PC-3 (cell line): ENCODE results near the gene PAIP2. TPM values are rescaled to one million over a fixed set of nuclear protein-coding genes. Genes with fewer than 3 reads are reported as not detected.

Source experiments
- ATAC-seq: fragments of 200-7000 bp; cut with Tn5 transposase; 2 replicates; pipeline ENCODE4 v1.9.1; 2020; ENCODE audit warnings: mild to moderate bottlenecking, moderate library complexity
- BruUV-seq: library from RNA; stranded (reverse); fragments of 400-500 nt; replicated peaks from 2 replicates; lab custom pipeline; 2021; lab: Mats Ljungman, UMichigan
- CTCF ChIA-PET: fragments of 300-600 bp; sonication (Branson Sonifier 250); formaldehyde crosslinking; loops from one replicate; lab custom pipeline; 2022; ENCODE audit warnings: antibody characterized with exemption; lab: Charles Lee
- POLR2A ChIA-PET: fragments of 300-600 bp; sonication (Branson Sonifier 250); formaldehyde crosslinking; loops from one replicate; lab custom pipeline; 2022; ENCODE audit warnings: antibody characterized with exemption; ENCODE audit not compliant: unreplicated experiment; lab: Charles Lee
- DNase-seq: peaks from one replicate; pipeline ENCODE4 v3.0.0-alpha.2; 2015
- H2AFZ ChIP-seq: fragments of 300-600 bp; sonication (generic); 2 replicates; pipeline ENCODE4 v1.6.0; 2016; ENCODE audit warnings: antibody characterized with exemption, low read length
- H3F3A ChIP-seq: fragments of 300-600 bp; sonication (generic); one replicate; pipeline ENCODE4 v1.6.0; 2017; ENCODE audit warnings: antibody characterized with exemption, low read length, control low read depth, mild to moderate bottlenecking; ENCODE audit not compliant: unreplicated experiment
- H3K27ac ChIP-seq: fragments of 300-600 bp; sonication (generic); 2 replicates; pipeline ENCODE4 v1.5.1; 2016; ENCODE audit warnings: mild to moderate bottlenecking, low read length
- H3K27me3 ChIP-seq: fragments of 300-600 bp; sonication (generic); 2 replicates; pipeline ENCODE4 v1.6.1; 2016; ENCODE audit warnings: low read length, mixed read lengths
- H3K36me3 ChIP-seq: fragments of 300-600 bp; sonication (generic); 2 replicates; pipeline ENCODE4 v1.6.1; 2016; ENCODE audit warnings: low read depth, mixed run types, low read length, mixed read lengths
- H3K4me1 ChIP-seq: fragments of 300-600 bp; sonication (generic); 2 replicates; pipeline ENCODE4 v1.5.1; 2016; ENCODE audit warnings: low read length; ENCODE audit not compliant: insufficient read depth
- H3K4me2 ChIP-seq: fragments of 300-600 bp; sonication (generic); 2 replicates; pipeline ENCODE4 v1.6.0; 2016; ENCODE audit warnings: low read length
- H3K4me3 ChIP-seq: fragments of 300-600 bp; sonication (generic); 2 replicates; pipeline ENCODE4 v1.5.1; 2016; ENCODE audit warnings: mild to moderate bottlenecking, low read length, mixed read lengths
- H3K79me2 ChIP-seq: fragments of 300-600 bp; sonication (generic); 2 replicates; pipeline ENCODE4 v1.6.1; 2017; ENCODE audit warnings: low read length, mixed read lengths
- H3K9ac ChIP-seq: fragments of 300-600 bp; sonication (generic); 2 replicates; pipeline ENCODE4 v1.6.0; 2016; ENCODE audit warnings: mild to moderate bottlenecking, low read length
- H3K9me2 ChIP-seq: fragments of 300-600 bp; sonication (generic); replicated peaks from 2 replicates; pipeline ENCODE4 v1.6.1; 2016; ENCODE audit warnings: mixed run types, low read length, mixed read lengths
- H3K9me3 ChIP-seq: fragments of 300-600 bp; sonication (generic); 2 replicates; pipeline ENCODE4 v1.6.1; 2016; ENCODE audit warnings: low read length, mixed read lengths
- H4K20me1 ChIP-seq: fragments of 300-600 bp; sonication (generic); 2 replicates; pipeline ENCODE4 v1.6.1; 2016; ENCODE audit warnings: low read length, mixed read lengths
- CTCF ChIP-seq: fragments of 300-600 bp; sonication (generic); conservative IDR thresholded peaks from 2 replicates; pipeline ENCODE4 v1.5.1; 2017; ENCODE audit warnings: antibody characterized with exemption, low read depth, mild to moderate bottlenecking, low read length
- EZH2 ChIP-seq: fragments of 300-600 bp; sonication (generic); IDR thresholded peaks from one replicate; pipeline ENCODE4 v1.6.1; 2017; ENCODE audit warnings: antibody characterized with exemption, mild to moderate bottlenecking, low read length; ENCODE audit not compliant: unreplicated experiment
- EZH2phosphoT487 ChIP-seq: fragments of 300-600 bp; sonication (generic); IDR thresholded peaks from 2 replicates; pipeline ENCODE4 v1.6.1; 2018; ENCODE audit warnings: mild to moderate bottlenecking, antibody characterized with exemption, low read length, borderline replicate concordance
- intact Hi-C: fragments of 100-400 bp; cut with micrococcal nuclease; formaldehyde crosslinking; loops from 2 replicates; pipeline ENCODE4 v1.9.0; 2023
- total RNA-seq: library from RNA; depleted of rRNA; stranded (reverse); fragments of >200 nt; gene quantifications from 2 replicates; pipeline ENCODE4 v1.2.3, GENCODE V29; 2014

The PAIP2 gene
- total RNA-seq, 1 experiment from 2014 or later: 35.1 TPM

GRCh38 chr5:139297439-139298133 is 44.1 kb upstream of the PAIP2 start:
- ChIA-PET POLR2A (no interaction called here), CTCF (no interaction called here)
- DNase-seq (no peak), ATAC-seq (no peak)
- Histone ChIP-seq H3K9ac (no peak overlapping the region), H3K36me3 (0 out of 2 replicates have a peak, but pooled peaks cover 8% of the 10 kb centered on the region), H3K79me2 (peaks cover 96% of the 10 kb centered on the region), H3K4me2 (peak overlapping the region; percentile 85; the same call in 1 of the 2 replicates), H3K9me2 (no peaks in the 10 kb centered on the region), H3K4me3 (no peak overlapping the region), H2AFZ (no peak overlapping the region), H4K20me1 (peaks cover 82% of the 10 kb centered on the region), H3K4me1 (peaks cover 21% of the 10 kb centered on the region; the same call in 1 of the 2 replicates), H3K27ac (no peak overlapping the region), H3K27me3 (no peaks in the 10 kb centered on the region), H3F3A (no peaks in the 10 kb centered on the region), H3K9me3 (no peaks in the 10 kb centered on the region)
- TF ChIP-seq EZH2 (no peak), CTCF (no peak), EZH2phosphoT487 (no peak)
- intact Hi-C loops: no loop called here
- no TSS peak for BruUV-seq

GRCh38 chr5:139298242-139298641 is 43.4 kb upstream of the PAIP2 start:
- Histone ChIP-seq H3F3A (no peaks in the 10 kb centered on the region), H3K4me1 (peaks cover 21% of the 10 kb centered on the region; the same call in 1 of the 2 replicates), H3K9ac (no peak overlapping the region), H3K79me2 (peaks cover 99% of the 10 kb centered on the region), H2AFZ (no peak overlapping the region), H3K9me3 (no peaks in the 10 kb centered on the region), H3K27ac (no peak overlapping the region), H3K27me3 (no peaks in the 10 kb centered on the region), H3K4me2 (no peak overlapping the region), H3K4me3 (no peak overlapping the region), H3K36me3 (0 out of 2 replicates have a peak, but pooled peaks cover 8% of the 10 kb centered on the region), H3K9me2 (no peaks in the 10 kb centered on the region), H4K20me1 (peaks cover 88% of the 10 kb centered on the region)
- ATAC-seq (no peak), DNase-seq (no peak)
- BruUV-seq: no TSS peak
- ChIA-PET POLR2A (no interaction called here), CTCF (no interaction called here)
- intact Hi-C loops: no loop called here
- TF ChIP-seq EZH2 (no peak), EZH2phosphoT487 (no peak), CTCF (no peak)

- intact Hi-C loops: no loop called here
- H2AFZ ChIP-seq: no peak overlapping the region
- peaks cover 21% of the 10 kb centered on the region; the same call in 1 of the 2 replicates for H3K4me1 ChIP-seq
- no peaks in the 10 kb centered on the region for H3F3A ChIP-seq
- H3K27ac ChIP-seq: no peak overlapping the region
- ATAC-seq: no peak
- H3K79me2 ChIP-seq: peaks cover 100% of the 10 kb centered on the region
- TF ChIP-seq EZH2: no peak
- no peak for TF ChIP-seq EZH2phosphoT487
- TF ChIP-seq CTCF: no peak
- POLR2A ChIA-PET: no interaction called here
- H3K36me3 ChIP-seq: 0 out of 2 replicates have a peak, but pooled peaks cover 8% of the 10 kb centered on the region
- H3K4me3 ChIP-seq: no peak overlapping the region
- no peaks in the 10 kb centered on the region for H3K9me3 ChIP-seq
- no peak overlapping the region for H3K4me2 ChIP-seq
- peaks cover 99% of the 10 kb centered on the region for H4K20me1 ChIP-seq
- H3K9me2 ChIP-seq: no peaks in the 10 kb centered on the region
- BruUV-seq: no TSS peak
- no peaks in the 10 kb centered on the region for H3K27me3 ChIP-seq
- no peak for DNase-seq
- H3K9ac ChIP-seq: no peak overlapping the region
- CTCF ChIA-PET: no interaction called here
These were observed 42.2 kb upstream of the PAIP2 start for GRCh38 chr5:139299486-139299885.
